ENCODE measurements around the gene DAPL1. TPM values are rescaled to one million over a fixed set of nuclear protein-coding genes. Genes with fewer than 3 reads are reported as not detected.
A peak's percentile ranks its signal among the peaks of the same experiment; 100 is the strongest.

The DAPL1 gene
- 10 to 100 TPM in 1 of 10 donors, 1 to 10 TPM in 2, under 1 TPM in 4, not detected in 3; 0.36 to 13.9 (median 0.57) TPM for polyA plus RNA-seq (ENCODE audit: insufficient read length in 10 of 10)
- long read RNA-seq, donor 1, result 0 reads
- long read RNA-seq, donor 2, result 0 reads
- long read RNA-seq, donor 3, result 0 reads
- long read RNA-seq, donor 4, result 0 reads
- long read RNA-seq, donor 5, result 0 reads
- long read RNA-seq, donor 6, result 0 reads
- long read RNA-seq, donor 7, result 0 reads
- long read RNA-seq, donor 8, partial matches to known transcripts, result 0 of 1 reads
- long read RNA-seq, donor 8, other reads (novel, unspliced or antisense), result 0 of 1 reads
- long read RNA-seq, donor 9, result 0 reads

GRCh38 chr2:158795195-158795924 lies at the start of gene DAPL1:
Gene DAPL1, plus strand, starts transcription at chr2:158795317. Its CDS starts 56 bp downstream, at chr2:158795373.
- DNase-seq, result no peak

GRCh38 chr2:158745866-158746382 lies 49.2 kb upstream of the DAPL1 start:
- no peak for DNase-seq

GRCh38 chr2:158746488-158746887 lies 48.6 kb upstream of the DAPL1 start:
- no peak for DNase-seq

GRCh38 chr2:158747281-158747680 lies 47.8 kb upstream of the DAPL1 start:
- DNase-seq, result no peak

- DNase-seq, result peak in 1 of 3 donors; percentile 36
These were observed 46.1 kb upstream of the DAPL1 start for GRCh38 chr2:158748926-158749590.

- no peak for DNase-seq
These were observed 44.5 kb upstream of the DAPL1 start for GRCh38 chr2:158750458-158751125.

- peak; percentile 69 to 90 (median 77) for DNase-seq
These were observed 41.2 kb upstream of the DAPL1 start for GRCh38 chr2:158753641-158754611.

- no peak for DNase-seq
These were observed 39.6 kb upstream of the DAPL1 start for GRCh38 chr2:158755310-158756087.

DNA sequence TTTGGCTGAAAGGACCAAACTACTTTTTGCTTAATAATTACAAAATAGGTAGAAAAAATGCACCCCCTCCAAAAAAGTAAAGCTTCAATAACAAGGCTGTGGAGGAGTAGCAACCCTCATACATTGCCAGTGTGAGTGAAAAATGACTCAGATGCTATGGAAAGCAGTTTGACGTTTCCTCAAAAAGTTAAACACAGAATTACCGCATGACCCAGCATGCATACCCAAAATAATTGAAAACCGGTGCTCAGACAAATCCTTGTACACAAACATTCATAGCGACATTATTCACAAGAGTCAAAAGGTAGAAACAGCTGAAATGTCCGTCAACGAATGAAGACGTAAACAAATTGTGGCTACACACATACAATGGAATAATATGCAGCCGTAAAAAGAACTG lies 38.8 kb upstream of the DAPL1 start:
- no peak for DNase-seq

DNA sequence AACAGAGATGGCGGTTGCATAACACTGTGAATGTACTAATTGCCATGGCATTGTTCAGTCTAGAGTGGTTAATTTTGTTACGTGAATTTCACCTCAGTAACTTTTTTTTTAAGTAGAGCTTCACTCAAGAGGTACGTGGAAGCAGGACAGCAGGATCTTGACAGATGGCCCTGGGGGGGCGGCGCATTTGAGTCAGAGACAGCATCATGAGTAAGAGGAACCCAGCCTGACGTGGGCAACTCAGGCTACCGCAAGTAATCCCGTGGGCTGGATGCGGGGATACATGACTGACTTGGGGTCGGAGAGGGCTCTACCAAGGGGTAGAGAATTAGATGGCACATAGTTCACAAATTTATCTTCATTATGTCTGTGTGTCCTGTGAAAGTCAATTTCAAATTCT lies 38.1 kb upstream of the DAPL1 start:
- DNase-seq, result no peak

DNA sequence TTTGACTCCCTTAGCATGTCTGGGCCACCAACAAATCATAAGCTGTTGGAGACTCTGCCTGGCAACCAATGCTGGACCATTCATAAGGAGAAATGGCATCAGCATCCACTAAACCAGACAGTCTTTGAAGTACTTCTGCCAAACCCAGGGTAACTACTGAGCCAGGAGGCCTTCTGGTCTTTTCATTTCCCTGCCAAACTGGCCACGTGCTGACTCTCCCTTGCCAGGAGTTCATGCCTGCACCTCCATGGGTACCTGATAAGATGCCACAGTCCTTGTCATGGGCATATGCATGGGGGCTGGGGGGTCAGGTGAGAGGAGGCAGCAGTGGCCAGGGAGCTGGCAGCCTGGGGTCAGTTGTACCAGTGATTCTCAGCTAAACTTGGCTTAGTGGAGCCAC lies 34.2 kb upstream of the DAPL1 start:
- no peak for DNase-seq

DNA sequence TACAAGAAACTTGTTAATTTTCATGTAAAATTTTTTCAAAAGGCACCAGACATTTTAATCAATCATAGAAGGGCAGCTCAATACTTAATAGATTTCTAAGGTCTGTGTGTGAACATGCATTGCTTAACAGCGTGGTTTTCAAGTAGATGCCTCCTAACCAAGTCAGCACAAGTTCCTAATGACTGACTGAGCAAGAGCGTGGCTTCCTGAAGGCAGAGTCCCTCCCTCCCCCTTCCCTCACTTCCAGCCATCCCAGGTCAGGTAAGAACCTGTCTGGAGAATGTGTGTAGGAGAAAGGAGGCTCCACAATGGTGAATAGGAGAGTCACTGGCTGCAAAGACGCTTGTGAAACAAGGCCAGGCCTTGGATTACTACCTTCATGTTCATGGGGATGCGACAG lies 33.5 kb upstream of the DAPL1 start:
- DNase-seq, result no peak

GRCh38 chr2:158762336-158762735 lies 32.8 kb upstream of the DAPL1 start:
- DNase-seq, result no peak

GRCh38 chr2:158766524-158766923 lies 28.6 kb upstream of the DAPL1 start:
- DNase-seq, result no peak

DNA sequence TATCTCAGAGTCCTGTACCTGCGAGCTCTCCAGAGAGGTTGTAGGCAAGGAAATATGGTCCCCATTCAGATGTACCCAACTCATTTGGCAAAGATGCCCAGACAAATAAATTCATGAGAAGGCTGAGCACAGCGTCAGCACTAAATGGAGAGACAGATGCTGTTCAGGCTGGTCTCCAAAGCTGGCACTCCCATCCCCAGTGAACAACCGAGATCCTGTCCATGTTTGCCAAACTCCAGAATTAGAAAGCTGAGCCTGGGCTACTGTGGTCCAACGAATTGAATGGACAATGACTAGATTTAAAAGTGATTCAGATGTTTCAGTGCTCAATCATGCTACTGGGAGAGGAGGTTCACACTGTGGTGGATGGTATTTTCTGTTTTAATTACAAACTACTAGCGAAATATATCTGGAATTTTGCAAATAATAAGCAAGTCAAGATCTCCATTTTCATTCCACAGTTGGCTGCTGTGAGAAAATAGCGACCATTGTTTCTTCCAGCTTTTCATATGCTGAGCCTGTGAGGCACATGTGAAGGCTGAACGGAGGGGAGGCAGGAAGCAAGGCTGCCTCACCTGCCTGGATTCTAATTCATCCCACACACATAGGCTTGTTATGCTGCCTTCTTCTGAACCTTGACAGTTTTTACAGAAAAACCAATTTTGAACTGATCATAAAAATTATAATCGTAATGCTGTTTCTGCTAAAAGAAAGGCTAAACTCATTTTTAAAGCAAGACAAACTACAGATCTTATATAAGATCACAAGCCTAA lies 22.6 kb upstream of the DAPL1 start:
- DNase-seq, result peak; percentile 34 to 49 (median 37)

GRCh38 chr2:158773121-158773520 lies 22.0 kb upstream of the DAPL1 start:
- DNase-seq, result peak in 2 of 3 donors; percentile 21 to 50

GRCh38 chr2:158774681-158775080 lies 20.4 kb upstream of the DAPL1 start:
- no peak for DNase-seq

DNA sequence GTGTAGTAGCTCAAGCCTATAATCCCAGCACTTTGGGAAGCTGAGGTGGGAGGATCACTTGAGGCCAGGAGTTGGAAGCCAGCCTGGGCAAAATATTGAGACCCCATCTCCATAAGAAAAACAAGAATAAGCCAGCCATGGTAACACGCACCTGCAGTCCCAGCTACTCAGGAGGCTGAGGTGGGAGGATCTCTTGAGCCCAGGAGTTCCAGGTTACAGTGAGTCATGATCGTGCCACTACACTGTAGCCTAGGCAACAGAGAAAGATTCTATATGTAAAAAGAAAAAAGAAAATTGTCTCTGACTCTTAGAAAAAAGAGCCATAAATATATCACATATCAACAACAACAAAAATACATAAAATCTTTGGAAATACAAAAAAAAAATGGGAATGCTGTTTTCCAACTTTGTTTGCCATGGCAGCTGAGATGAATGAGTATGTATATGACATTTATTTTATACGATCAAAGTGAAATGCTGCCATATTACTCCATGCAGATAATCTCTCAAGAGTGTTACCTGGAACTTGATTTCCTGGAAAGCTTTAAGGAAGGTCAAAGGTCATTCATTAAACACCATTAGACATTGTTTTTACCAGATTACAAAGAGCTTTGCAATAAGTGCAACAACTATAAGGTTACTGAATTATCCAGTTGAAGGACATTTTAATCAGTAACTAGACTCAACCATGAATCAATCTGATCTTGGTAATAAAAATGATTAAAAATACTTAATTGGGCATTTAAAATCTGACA lies 19.7 kb upstream of the DAPL1 start:
- DNase-seq, result no peak
